A204.1 (cell line): ENCODE measurements around the gene PI4KA.
"Not testable (repeated sequence)": the region's sequence is repeated elsewhere in the genome, so short reads cannot be mapped to it uniquely, and the experiment has no call there.

Source experiments
- FAIRE-seq: peaks from 2 replicates; lab custom pipeline; 2012; peaks lifted over from hg19 to GRCh38; lab: Jason Lieb, UNC

The PI4KA gene

GRCh38 chr22:20690586-20691317 is 167.9 kb downstream of the PI4KA start:
- not testable (repeated sequence) for FAIRE-seq

- not testable (repeated sequence) for FAIRE-seq
Observed at GRCh38 chr22:20687356-20688172, 171.0 kb downstream of the PI4KA start.

- not testable (repeated sequence) for FAIRE-seq
Observed at GRCh38 chr22:20685764-20686163, 172.8 kb downstream of the PI4KA start.

- FAIRE-seq: not testable (repeated sequence)
Observed at GRCh38 chr22:20678792-20679435, 179.7 kb downstream of the PI4KA start.

GRCh38 chr22:20677684-20678242 is 180.8 kb downstream of the PI4KA start:
- no peak for FAIRE-seq

GRCh38 chr22:20675613-20676012 is 183.0 kb downstream of the PI4KA start:
- not testable (repeated sequence) for FAIRE-seq

GRCh38 chr22:20674998-20675397 is 183.6 kb downstream of the PI4KA start:
- no peak for FAIRE-seq

- no peak for FAIRE-seq
Observed at GRCh38 chr22:20673295-20674195, 185.1 kb downstream of the PI4KA start.

GRCh38 chr22:20672732-20673131 is 185.9 kb downstream of the PI4KA start:
- peak; percentile 59 for FAIRE-seq

- FAIRE-seq: peak; percentile 30
Observed at GRCh38 chr22:20672082-20672424, 186.6 kb downstream of the PI4KA start.

GRCh38 chr22:20671409-20672081 is 187.1 kb downstream of the PI4KA start:
- FAIRE-seq: no peak

GRCh38 chr22:20670457-20671261 is 188.0 kb downstream of the PI4KA start:
- not testable (repeated sequence) for FAIRE-seq

- not testable (repeated sequence) for FAIRE-seq
Observed at GRCh38 chr22:20669884-20670283, 188.7 kb downstream of the PI4KA start.

- not testable (repeated sequence) for FAIRE-seq
Observed at GRCh38 chr22:20669471-20669870, 189.1 kb downstream of the PI4KA start.

GRCh38 chr22:20668769-20669168 is 189.8 kb downstream of the PI4KA start:
- FAIRE-seq: not testable (repeated sequence)

GRCh38 chr22:20668226-20668625 is 190.4 kb downstream of the PI4KA start:
- not testable (repeated sequence) for FAIRE-seq

GRCh38 chr22:20667548-20667947 is 191.1 kb downstream of the PI4KA start:
- not testable (repeated sequence) for FAIRE-seq

GRCh38 chr22:20666560-20666959 is 192.1 kb downstream of the PI4KA start:
- no peak for FAIRE-seq

GRCh38 chr22:20664594-20664959 is 194.0 kb downstream of the PI4KA start:
- no peak for FAIRE-seq

GRCh38 chr22:20663941-20664593 is 194.5 kb downstream of the PI4KA start:
- no peak for FAIRE-seq
